Skin epidermis (tissue), 12 donors: Measurements from ENCODE around the gene NRCAM.
A peak's percentile ranks its signal among the peaks of the same experiment; 100 is the strongest.
"Not testable (repeated sequence)": the region's sequence is repeated elsewhere in the genome, so short reads cannot be mapped to it uniquely, and the experiment has no call there.

Source experiments
- H3K27ac ChIP-seq, 21 experiments: fragments of 200-600 bp; sonication (generic) in 11 of 21; one replicate each; pipeline ENCODE4 v1.5.0; 2020; ENCODE audit warnings: mild to moderate bottlenecking in 3 of 21, inconsistent platforms in 2 of 21, moderate library complexity in 2 of 21
- H3K4me3 ChIP-seq, 7 experiments: fragments of 200-600 bp; sonication (generic) in 2 of 7; one replicate each; pipeline ENCODE4 v1.5.0; 2020; ENCODE audit warnings: inconsistent platforms in 2 of 7, mild to moderate bottlenecking in 2 of 7, moderate library complexity in 1 of 7

NRCAM gene

DNA sequence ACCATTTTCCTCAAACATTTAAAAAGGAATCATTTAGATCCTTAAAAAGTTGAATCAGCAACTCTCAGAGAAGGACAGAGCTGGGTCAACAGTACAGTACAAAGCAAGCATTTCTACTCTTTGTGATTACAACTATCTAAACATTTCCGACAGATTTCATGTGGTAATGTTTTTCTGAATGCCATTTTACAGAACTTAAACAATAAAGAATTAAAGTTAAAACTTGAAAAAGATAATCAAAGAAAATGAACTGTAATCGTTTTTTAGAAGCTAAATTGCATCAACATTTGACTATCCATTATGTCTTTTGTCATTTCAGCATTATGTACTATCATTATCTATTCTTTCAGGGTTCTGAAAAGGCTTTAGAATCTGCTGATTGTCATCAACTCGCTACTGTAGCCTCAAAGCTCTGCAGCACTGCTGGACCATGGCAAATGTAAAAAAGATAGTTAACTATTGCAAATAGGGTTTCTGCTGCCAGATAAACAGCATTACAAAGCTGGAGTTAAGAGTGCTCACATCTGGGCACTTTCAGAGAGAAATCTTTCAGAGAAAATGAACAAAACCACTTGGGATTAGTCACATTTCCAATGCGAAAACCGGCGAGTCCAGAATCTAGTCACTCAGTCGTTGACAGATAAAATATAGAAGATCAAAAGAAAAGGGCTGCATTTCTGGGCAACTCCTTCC is 165.6 kb downstream of the NRCAM start:
- Histone ChIP-seq H3K4me3 (no peak overlapping the region), H3K27ac (peak overlapping the region in 1 of 21 experiments; percentile 11)

- no peak overlapping the region for H3K27ac ChIP-seq
- no peak overlapping the region for H3K4me3 ChIP-seq
Measured at GRCh38 chr7:108289852-108290251, 166.4 kb downstream of the NRCAM start.

- no peak overlapping the region for H3K4me3 ChIP-seq
- H3K27ac ChIP-seq = no peak overlapping the region
Measured at GRCh38 chr7:108287857-108288256, 168.4 kb downstream of the NRCAM start.

DNA sequence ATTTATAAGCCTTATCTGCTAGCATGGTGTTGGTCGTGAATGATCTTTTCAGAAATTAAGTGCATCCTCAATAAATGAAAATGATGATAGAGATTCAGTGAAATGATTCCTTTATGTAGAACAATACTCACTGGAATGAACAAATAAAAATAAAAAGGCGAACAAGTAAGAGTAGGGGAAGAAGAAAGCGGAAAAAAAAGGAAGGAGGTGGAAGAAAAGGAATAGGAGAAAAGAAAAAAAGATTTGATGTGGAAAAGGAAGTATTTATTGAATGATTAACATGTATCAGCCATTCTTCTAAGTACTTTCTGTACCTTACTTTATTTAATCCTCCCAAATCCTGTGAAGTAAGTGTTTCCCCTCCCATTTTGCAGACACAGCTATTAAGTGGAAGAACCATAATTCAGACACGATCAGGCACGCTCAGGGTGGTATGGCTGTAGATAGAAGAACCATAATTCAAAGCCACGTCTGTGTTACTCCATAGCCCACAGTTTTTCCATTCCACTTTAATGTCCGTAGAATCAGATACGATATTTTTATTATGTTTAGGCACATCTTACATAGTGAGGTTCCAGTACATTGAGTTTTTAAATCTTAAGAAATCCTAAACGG is 169.8 kb downstream of the NRCAM start:
- Histone ChIP-seq H3K27ac (no peak overlapping the region), H3K4me3 (no peak overlapping the region)

- Histone ChIP-seq H3K27ac (no peak overlapping the region), H3K4me3 (no peak overlapping the region)
Measured at GRCh38 chr7:108285778-108286177, 170.5 kb downstream of the NRCAM start.

DNA sequence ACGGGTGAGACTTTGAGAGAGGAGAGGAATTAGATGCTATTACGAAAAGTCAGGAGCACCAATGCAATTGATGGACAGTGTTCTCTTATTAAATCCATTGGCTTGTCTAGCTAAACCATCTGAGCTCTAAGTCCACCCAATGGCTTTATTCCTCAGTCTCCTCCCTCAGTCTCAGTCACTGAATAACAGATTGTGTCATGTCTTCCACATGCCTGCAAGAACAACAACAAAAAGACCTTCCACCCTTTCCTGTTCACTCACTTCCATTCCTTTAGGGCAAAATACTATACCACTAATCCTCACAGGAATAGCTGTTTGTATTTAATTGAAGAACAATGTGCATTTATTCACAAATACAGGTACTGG is 171.2 kb downstream of the NRCAM start:
- no peak overlapping the region for H3K4me3 ChIP-seq
- no peak overlapping the region for H3K27ac ChIP-seq

- Histone ChIP-seq H3K27ac (no peak overlapping the region), H3K4me3 (no peak overlapping the region)
Measured at GRCh38 chr7:108284349-108285002, 171.8 kb downstream of the NRCAM start.

DNA sequence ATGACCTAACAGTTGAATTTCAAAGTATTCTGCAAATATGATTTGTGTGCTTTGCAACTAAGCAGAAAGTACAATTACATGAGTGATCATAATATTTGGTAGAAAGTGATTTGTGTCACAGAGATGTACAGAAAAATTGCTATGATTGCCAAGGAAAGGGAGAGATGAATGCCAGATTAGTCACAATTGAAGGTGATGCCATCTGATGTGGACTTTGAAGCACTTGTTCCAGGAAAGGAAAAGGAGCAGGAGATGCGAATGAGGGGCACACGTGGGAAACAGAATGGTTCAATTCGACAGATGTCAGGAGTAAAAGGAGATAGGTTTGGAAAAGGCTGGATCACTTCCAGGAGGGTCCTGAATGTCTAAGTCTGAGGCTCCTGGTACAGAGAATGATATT is 173.0 kb downstream of the NRCAM start:
- no peak overlapping the region for H3K27ac ChIP-seq
- no peak overlapping the region for H3K4me3 ChIP-seq

DNA sequence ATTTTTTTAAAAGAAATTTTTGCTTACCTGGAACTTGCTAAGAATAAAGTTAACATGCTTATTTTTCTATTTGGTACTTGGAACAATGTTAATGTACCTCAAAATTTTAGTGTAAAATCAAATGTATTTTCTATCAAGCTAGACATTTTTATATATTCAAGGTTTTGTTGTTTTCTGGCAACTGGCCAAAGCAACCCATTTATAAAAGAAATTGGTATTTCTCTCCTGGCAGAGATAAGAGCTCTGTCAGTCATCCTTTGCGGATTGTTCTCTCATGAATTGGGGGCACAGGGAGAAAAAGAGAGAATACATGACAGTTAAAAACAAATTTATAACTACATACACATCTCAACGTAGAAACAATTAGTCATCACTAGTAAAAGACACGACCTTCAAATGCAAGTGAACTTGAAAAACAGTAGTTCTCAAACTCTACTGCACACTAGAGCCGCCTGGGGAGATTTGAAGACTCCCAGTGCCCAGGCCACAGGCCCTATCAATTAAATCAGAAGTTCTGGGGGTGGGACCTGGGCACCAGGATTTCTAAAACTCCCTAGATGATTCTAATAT is 173.7 kb downstream of the NRCAM start:
- Histone ChIP-seq H3K4me3 (no peak overlapping the region), H3K27ac (no peak overlapping the region)

DNA sequence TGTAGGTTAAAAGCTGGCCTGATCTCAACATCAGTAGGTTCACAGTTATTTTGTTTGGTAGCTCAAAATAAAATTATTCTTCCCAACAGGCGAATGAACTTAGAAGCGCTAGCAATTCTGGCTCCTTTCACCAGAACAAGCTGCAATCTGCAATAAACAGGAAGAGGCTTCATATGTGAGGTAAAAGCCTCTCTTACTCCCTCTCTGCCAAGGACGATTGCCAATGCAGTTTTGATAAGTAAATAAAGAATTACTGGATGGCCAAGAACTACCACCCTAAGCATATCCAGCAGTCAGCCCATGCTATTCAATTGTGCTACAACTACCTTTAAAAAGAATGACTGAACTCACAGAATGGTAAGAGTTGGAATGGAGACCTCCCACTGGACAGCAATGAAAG is 176.1 kb downstream of the NRCAM start:
- no peak overlapping the region for H3K27ac ChIP-seq
- no peak overlapping the region for H3K4me3 ChIP-seq

GRCh38 chr7:108278776-108279175 is 177.5 kb downstream of the NRCAM start:
- Histone ChIP-seq H3K4me3 (no peak overlapping the region), H3K27ac (no peak overlapping the region)

GRCh38 chr7:108278281-108278680 is 178.0 kb downstream of the NRCAM start:
- no peak overlapping the region for H3K27ac ChIP-seq

GRCh38 chr7:108274447-108274846 is 181.8 kb downstream of the NRCAM start:
- H3K27ac ChIP-seq, H3K4me3 ChIP-seq: not testable (repeated sequence)

More at GRCh38 chr7:108278281-108278680, 178.0 kb downstream of the NRCAM start:
- no peak overlapping the region for H3K4me3 ChIP-seq

GRCh38 chr7:108272891-108273290 is 183.3 kb downstream of the NRCAM start:
- H3K27ac ChIP-seq, H3K4me3 ChIP-seq: not testable (repeated sequence)

GRCh38 chr7:108270385-108271015 is 185.7 kb downstream of the NRCAM start:
- Histone ChIP-seq H3K4me3 (no peak overlapping the region), H3K27ac (no peak overlapping the region)

DNA sequence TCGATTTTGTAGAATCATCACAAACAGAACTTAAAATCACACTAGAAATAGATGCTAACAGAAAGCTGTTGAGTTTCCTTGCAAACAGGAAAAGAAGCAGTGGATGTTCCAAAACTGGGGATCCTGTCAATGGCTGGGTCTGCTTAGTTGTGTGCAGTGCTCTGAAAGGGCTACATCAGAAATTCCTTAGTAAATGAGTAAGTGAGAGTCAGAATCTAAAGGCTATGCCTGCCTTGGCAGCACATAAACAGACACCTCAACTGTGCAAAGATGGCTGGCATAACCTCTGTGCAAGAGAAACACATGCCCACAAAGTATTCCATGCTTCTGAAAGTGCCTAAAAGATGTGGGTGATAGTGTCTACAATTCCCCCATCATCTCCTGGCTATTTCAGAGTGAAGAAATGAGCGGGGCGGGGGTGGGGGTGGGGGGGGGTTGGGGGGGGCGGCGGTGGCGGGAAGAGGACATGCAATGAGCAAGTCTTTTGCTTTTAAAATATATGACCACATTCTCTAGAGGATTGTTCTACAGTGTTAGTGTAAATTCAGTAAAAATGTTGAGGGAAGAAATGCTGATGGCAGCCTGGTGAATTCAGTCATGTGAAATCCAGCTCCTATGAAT is 187.9 kb downstream of the NRCAM start:
- H3K4me3 ChIP-seq = no peak overlapping the region
- H3K27ac ChIP-seq = no peak overlapping the region

DNA sequence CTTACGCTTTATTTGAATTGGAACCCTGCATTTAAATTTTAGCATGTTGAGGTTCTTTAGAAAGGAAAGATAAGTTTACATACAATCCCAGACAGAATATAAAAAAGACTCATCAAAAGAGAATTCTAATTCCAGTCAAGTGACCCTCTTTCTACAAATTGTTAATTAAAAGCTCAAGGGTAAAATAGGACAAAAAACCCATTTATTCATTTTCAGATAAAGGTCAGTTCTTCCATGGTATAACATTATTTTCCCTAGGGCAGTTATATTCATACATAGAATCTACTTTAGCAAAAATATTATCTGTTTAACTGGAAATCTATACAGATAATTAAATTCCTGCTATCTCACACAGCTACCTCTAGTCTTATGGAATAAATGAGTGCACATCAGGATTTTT is 188.6 kb downstream of the NRCAM start:
- H3K27ac ChIP-seq = no peak overlapping the region
- no peak overlapping the region for H3K4me3 ChIP-seq

GRCh38 chr7:108266491-108266890 is 189.7 kb downstream of the NRCAM start:
- no peak overlapping the region for H3K27ac ChIP-seq

GRCh38 chr7:108266035-108266434 is 190.2 kb downstream of the NRCAM start:
- H3K27ac ChIP-seq = no peak overlapping the region
- H3K4me3 ChIP-seq = no peak overlapping the region

More at GRCh38 chr7:108266491-108266890, 189.7 kb downstream of the NRCAM start:
- H3K4me3 ChIP-seq = no peak overlapping the region

- Histone ChIP-seq H3K27ac (no peak overlapping the region), H3K4me3 (no peak overlapping the region)
Measured at GRCh38 chr7:108265007-108265406, 191.2 kb downstream of the NRCAM start.
